Esophagus squamous epithelium (tissue), 4 donors: Measurements from ENCODE around the gene SLC22A7.

Experiments used
- POLR2A ChIP-seq, 4 donors: fragments of 450-650 bp; IDR thresholded peaks; one replicate each; pipeline ENCODE4 v1.6.1; 2017; ENCODE audit warnings: antibody characterized with exemption in 4 of 4, mild to moderate bottlenecking in 4 of 4, moderate library complexity in 3 of 4
- TF ChIP-seq, protein P1 (sequence below), 6 experiments: fragments of 450-650 bp in 4 of 6; fragments of 200-600 bp in 2 of 6; sonication (generic) in 2 of 6; IDR thresholded peaks; one replicate each; pipeline ENCODE4 v1.5.1; 2016 to 2019; ENCODE audit warnings: antibody characterized with exemption in 6 of 6, mild to moderate bottlenecking in 4 of 6, moderate library complexity in 4 of 6

DNA sequence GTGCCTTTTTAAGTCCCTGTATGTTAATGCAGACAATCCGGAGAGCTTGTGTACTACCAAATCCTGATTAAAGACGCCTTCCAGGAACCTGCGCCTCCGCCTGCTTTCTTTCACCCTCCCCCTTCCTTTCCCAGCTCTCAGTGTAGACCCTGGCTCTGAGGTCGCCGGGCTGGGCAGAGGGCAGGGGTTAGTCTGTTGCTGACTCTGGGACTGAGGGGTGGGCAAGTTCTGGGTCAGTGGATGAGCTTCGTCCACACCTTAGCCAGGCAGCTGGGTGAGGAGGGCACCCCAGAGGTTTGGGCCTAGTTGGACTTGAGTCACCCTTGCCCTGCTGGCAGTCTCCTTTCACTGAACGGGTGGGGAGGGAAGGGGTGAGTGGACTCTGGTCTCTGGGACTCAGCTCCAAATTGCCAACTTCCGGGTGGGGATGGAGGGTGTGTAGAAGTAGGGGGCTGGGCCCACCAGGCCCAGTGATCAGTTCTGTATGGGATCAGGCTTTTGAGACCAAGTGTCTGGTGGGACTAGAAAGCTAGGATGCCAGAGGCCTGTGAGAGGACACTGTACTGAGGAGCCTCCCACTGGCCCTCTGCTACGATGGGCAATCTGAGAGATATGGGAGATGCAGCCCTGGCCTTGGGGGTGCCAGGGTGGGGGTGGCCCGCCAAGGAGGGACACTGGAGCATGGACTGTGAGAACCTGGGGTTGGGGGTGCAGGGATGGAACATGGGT, 21.3 kb upstream of the SLC22A7 start:
- TF ChIP-seq, protein P1, sequence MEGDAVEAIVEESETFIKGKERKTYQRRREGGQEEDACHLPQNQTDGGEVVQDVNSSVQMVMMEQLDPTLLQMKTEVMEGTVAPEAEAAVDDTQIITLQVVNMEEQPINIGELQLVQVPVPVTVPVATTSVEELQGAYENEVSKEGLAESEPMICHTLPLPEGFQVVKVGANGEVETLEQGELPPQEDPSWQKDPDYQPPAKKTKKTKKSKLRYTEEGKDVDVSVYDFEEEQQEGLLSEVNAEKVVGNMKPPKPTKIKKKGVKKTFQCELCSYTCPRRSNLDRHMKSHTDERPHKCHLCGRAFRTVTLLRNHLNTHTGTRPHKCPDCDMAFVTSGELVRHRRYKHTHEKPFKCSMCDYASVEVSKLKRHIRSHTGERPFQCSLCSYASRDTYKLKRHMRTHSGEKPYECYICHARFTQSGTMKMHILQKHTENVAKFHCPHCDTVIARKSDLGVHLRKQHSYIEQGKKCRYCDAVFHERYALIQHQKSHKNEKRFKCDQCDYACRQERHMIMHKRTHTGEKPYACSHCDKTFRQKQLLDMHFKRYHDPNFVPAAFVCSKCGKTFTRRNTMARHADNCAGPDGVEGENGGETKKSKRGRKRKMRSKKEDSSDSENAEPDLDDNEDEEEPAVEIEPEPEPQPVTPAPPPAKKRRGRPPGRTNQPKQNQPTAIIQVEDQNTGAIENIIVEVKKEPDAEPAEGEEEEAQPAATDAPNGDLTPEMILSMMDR (IDR thresholded peaks at IDR 0.05) = no peak
- no peak for TF ChIP-seq POLR2A (IDR thresholded peaks at IDR 0.05)
